Hepatocyte (in vitro differentiated cells): ENCODE data around the gene LBX1.

Experiments used
- CTCF ChIP-seq: fragments of 200-600 bp; sonication (generic); IDR thresholded peaks from 2 replicates; pipeline ENCODE4 v1.5.1; 2016; ENCODE audit warnings: antibody characterized with exemption, mild to moderate bottlenecking; ENCODE audit not compliant: poor library complexity
- EZH2 ChIP-seq: fragments of 200-600 bp; sonication (generic); IDR thresholded peaks from 2 replicates; pipeline ENCODE4 v1.6.1; 2016; ENCODE audit warnings: antibody characterized with exemption, mild to moderate bottlenecking, borderline replicate concordance

DNA sequence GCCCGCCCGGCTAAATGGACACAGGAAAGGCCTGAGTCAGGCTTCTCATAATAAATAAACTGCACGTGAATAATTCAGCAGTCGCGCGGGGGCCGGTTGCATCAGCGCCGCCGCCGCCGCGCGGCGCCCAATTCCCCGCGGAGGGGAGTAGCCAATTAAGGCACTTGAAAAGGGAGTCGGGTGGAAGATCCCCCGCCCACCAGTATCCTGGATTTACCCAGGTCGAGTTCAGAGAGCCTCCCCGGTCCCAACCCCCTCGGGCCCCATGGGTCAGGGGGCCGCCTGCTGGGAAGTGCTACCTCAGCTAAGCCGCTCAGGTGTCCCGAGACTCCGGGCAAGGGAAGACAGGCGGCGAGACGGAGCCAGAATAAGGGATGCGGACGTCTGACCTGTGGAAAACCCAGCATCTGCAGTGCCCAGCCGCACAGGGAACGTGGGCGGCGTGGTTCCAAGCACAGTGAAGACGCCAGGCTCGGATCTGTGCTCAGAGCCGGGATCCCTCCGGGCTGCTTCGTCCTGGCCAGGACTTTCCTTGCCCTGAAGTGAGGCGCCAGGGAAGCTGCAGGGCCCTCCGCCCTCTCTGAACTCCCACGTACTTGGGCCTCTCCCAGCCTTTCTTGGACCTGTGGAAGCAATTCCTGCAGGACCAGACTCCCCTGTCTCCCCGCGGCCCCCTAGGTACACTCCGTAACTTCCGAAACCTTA is 7.3 kb upstream of the LBX1 start:
- TF ChIP-seq CTCF (no peak), EZH2 (peak; percentile 96)
